Activated CD4-positive, alpha-beta memory T cell treated with anti-CD3 and anti-CD28 coated beads for 36 hours (primary cell): ENCODE results near the gene VASN. TPM values are rescaled to one million over a fixed set of nuclear protein-coding genes. Genes with fewer than 3 reads are reported as not detected.

Experiments used
- CTCF ChIA-PET: fragments of 350-600 bp; sonication (Branson Sonifier 250); formaldehyde crosslinking; loops from one replicate; lab custom pipeline; 2021; ENCODE audit warnings: antibody characterized with exemption, inconsistent platforms; lab: Charles Lee
- POLR2A ChIA-PET: fragments of 350-600 bp; sonication (Branson Sonifier 250); formaldehyde crosslinking; loops from one replicate; lab custom pipeline; 2021; ENCODE audit warnings: antibody characterized with exemption; lab: Charles Lee
- DNase-seq: peaks from one replicate; pipeline ENCODE4 v3.0.0-alpha.2; 2020
- H3K27ac Mint-ChIP-seq: one replicate; pipeline ENCODE4 v1.8.0; 2021; ENCODE audit warnings: mixed read lengths
- H3K27me3 Mint-ChIP-seq: one replicate; pipeline ENCODE4 v1.8.0; 2021; ENCODE audit warnings: mixed read lengths
- H3K36me3 Mint-ChIP-seq: one replicate; pipeline ENCODE4 v1.8.0; 2021; ENCODE audit warnings: mixed read lengths
- H3K4me1 Mint-ChIP-seq: one replicate; pipeline ENCODE4 v1.8.0; 2021; ENCODE audit warnings: low read depth, mixed read lengths
- H3K4me3 Mint-ChIP-seq: one replicate; pipeline ENCODE4 v1.8.0; 2021; ENCODE audit warnings: mild to moderate bottlenecking, mixed read lengths
- H3K9me3 Mint-ChIP-seq: one replicate; pipeline ENCODE4 v1.8.0; 2021; ENCODE audit warnings: mixed read lengths
- intact Hi-C: fragments of 100-400 bp; cut with micrococcal nuclease; formaldehyde crosslinking; loops from one replicate; pipeline ENCODE4 v1.15.1; 2023
- total RNA-seq, 2 experiments: library from RNA; stranded (reverse); gene quantifications; one replicate each; pipeline ENCODE4 v1.2.3, GENCODE V29; 2021

The VASN gene
- total RNA-seq, 2 experiments from 2014 or later: 0.07 TPM; not detected in 1

GRCh38 chr16:4404967-4405696 lies 33.5 kb downstream of the VASN start:
- Mint-ChIP-seq H3K27me3 (no peaks in the 10 kb centered on the region), H3K4me1 (no peaks in the 10 kb centered on the region), H3K27ac (no peak overlapping the region), H3K9me3 (no peaks in the 10 kb centered on the region), H3K4me3 (no peak overlapping the region), H3K36me3 (peaks cover 24% of the 10 kb centered on the region)
- ChIA-PET CTCF (interaction anchor here (0.6 to 7.7 kb wide), 5 partner anchors 9 to 152 kb away, joined by 3 to 67 read pairs (median 33); partner anchors contain the start of gene CORO7), POLR2A (interaction anchor here (1.2 kb wide), 1 partner anchor 9 kb away, joined by 3 read pairs; no protein-coding TSS in a partner anchor)
- DNase-seq: no peak
- intact Hi-C loops: no loop called here

- no peaks in the 10 kb centered on the region for H3K9me3 Mint-ChIP-seq
- POLR2A ChIA-PET: no interaction called here
- H3K4me3 Mint-ChIP-seq: no peak overlapping the region
- intact Hi-C loops: no loop called here
- H3K27ac Mint-ChIP-seq: no peak overlapping the region
- no peak for DNase-seq
- no peaks in the 10 kb centered on the region for H3K27me3 Mint-ChIP-seq
- peaks cover 15% of the 10 kb centered on the region for H3K4me1 Mint-ChIP-seq
- CTCF ChIA-PET: no interaction called here
- peaks cover 33% of the 10 kb centered on the region for H3K36me3 Mint-ChIP-seq
These were observed 36.1 kb downstream of the VASN start for GRCh38 chr16:4407543-4408322.

GRCh38 chr16:4408323-4408690 lies 36.7 kb downstream of the VASN start:
- no peaks in the 10 kb centered on the region for H3K9me3 Mint-ChIP-seq
- peaks cover 33% of the 10 kb centered on the region for H3K36me3 Mint-ChIP-seq
- DNase-seq: no peak
- no peak overlapping the region for H3K4me3 Mint-ChIP-seq
- intact Hi-C loops: no loop called here
- H3K4me1 Mint-ChIP-seq: peaks cover 21% of the 10 kb centered on the region
- H3K27me3 Mint-ChIP-seq: no peaks in the 10 kb centered on the region
- POLR2A ChIA-PET: no interaction called here
- H3K27ac Mint-ChIP-seq: no peak overlapping the region
- CTCF ChIA-PET: no interaction called here

GRCh38 chr16:4409081-4409932 lies 37.7 kb downstream of the VASN start:
- Mint-ChIP-seq H3K9me3 (no peaks in the 10 kb centered on the region), H3K36me3 (peaks cover 35% of the 10 kb centered on the region), H3K27me3 (no peaks in the 10 kb centered on the region), H3K4me3 (no peak overlapping the region), H3K4me1 (peaks cover 28% of the 10 kb centered on the region), H3K27ac (no peak overlapping the region)
- CTCF ChIA-PET: interaction anchor here (1.9 to 9.8 kb wide), 2 partner anchors 6 to 155 kb away, joined by 5 to 67 read pairs; no protein-coding TSS in a partner anchor
- peak; percentile 26 for DNase-seq
- POLR2A ChIA-PET: no interaction called here
- intact Hi-C loops: no loop called here

GRCh38 chr16:4410335-4411075 lies 38.9 kb downstream of the VASN start:
- ChIA-PET CTCF (interaction anchor here (1.0 to 9.8 kb wide), 4 partner anchors 7 to 156 kb away, joined by 3 to 67 read pairs (median 4); partner anchors contain the start of gene TFAP4), POLR2A (no interaction called here)
- H3K9me3 Mint-ChIP-seq: no peaks in the 10 kb centered on the region
- no peaks in the 10 kb centered on the region for H3K27me3 Mint-ChIP-seq
- no peak for DNase-seq
- intact Hi-C loops: loop anchor here (5.0 to 10.0 kb wide), 2 partner anchors 127 to 136 kb away; partner anchors contain the start of genes CDIP1 and TFAP4
- H3K4me3 Mint-ChIP-seq: no peak overlapping the region
- H3K36me3 Mint-ChIP-seq: peaks cover 35% of the 10 kb centered on the region
- H3K27ac Mint-ChIP-seq: no peak overlapping the region
- H3K4me1 Mint-ChIP-seq: peaks cover 40% of the 10 kb centered on the region

DNA sequence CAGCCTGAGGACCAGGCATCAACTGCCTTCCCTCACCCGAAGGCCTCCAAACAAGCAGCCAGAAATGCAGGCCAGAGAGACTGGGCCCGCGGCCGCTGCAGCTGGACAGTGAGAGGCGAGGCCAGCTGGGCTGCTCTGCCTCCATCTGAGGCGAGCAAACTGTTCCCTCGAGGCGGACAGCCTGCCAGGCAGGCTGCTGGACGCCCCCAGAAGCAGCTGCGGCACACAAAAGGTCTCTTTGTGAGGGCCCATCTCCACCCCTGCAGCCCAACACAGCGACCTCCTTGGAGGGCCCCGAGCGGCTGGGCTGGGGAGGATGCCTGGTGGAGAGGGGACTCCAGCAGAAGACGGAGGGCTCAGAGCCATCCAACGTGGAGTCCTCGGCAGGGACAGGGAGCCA lies 40.0 kb downstream of the VASN start:
- peaks cover 42% of the 10 kb centered on the region for H3K4me1 Mint-ChIP-seq
- intact Hi-C loops: loop anchor here (5.0 to 10.0 kb wide), 2 partner anchors 126 to 137 kb away; partner anchors contain the start of genes CDIP1 and TFAP4
- peaks cover 35% of the 10 kb centered on the region for H3K36me3 Mint-ChIP-seq

DNA sequence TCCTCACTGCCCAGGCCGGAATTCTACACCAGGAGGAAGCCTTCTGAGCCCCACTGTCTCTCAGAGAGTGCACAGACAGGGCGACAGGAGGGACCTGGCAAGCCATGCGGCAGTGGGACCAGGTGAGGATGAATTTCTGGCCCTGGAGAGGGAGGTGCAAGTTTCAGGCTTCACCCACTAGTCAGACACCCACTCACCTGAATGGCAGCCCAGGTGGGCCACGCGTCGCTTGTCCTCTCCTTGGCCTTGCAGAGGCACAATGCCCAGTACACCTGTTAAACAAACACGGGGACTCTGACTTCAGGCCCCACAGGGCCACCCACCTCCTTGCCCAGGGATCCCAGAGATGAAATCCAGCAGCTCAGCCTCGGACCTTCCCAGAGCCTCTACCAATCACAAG lies 40.5 kb downstream of the VASN start:
- Mint-ChIP-seq H3K36me3 (peaks cover 35% of the 10 kb centered on the region), H3K4me3 (no peak overlapping the region), H3K9me3 (no peaks in the 10 kb centered on the region), H3K4me1 (peaks cover 42% of the 10 kb centered on the region), H3K27ac (no peak overlapping the region), H3K27me3 (no peaks in the 10 kb centered on the region)
- intact Hi-C loops: loop anchor here (5.0 to 10.0 kb wide), 2 partner anchors 125 to 137 kb away; partner anchors contain the start of genes CDIP1 and TFAP4
- POLR2A ChIA-PET: no interaction called here
- CTCF ChIA-PET: interaction anchor here (1.0 to 9.8 kb wide), 2 partner anchors 9 to 53 kb away, joined by 3 to 67 read pairs; no protein-coding TSS in a partner anchor
- DNase-seq: no peak

More for the DNA sequence above, 40.0 kb downstream of the VASN start:
- Mint-ChIP-seq H3K9me3 (no peaks in the 10 kb centered on the region), H3K27ac (no peak overlapping the region), H3K4me3 (no peak overlapping the region), H3K27me3 (no peaks in the 10 kb centered on the region)
- POLR2A ChIA-PET: no interaction called here
- CTCF ChIA-PET: interaction anchor here (1.4 to 9.8 kb wide), 2 partner anchors 8 to 138 kb away, joined by 3 to 67 read pairs; partner anchors contain the start of gene TFAP4
- no peak for DNase-seq

DNA sequence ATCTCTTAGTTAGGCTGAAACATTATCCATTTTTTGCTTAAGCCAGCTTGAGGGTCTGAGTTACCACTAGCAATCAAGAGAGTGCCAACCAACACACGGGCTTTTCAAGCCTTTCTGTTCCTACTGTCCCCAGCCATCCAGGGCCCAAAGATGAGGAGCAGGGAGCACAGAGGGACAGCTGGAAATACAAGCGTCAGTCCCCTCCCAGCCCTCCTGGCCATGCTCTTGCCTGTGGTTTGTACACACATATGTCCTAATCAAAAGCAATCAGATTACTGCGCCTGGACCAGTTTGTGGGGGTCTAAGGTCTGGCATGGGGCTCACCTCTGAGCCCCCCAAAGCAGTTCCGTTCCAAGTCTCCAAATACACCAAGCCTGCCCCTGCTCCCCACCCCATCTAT lies 41.2 kb downstream of the VASN start:
- Mint-ChIP-seq H3K4me3 (no peak overlapping the region), H3K27ac (peak overlapping the region; percentile 38), H3K36me3 (peaks cover 35% of the 10 kb centered on the region), H3K9me3 (no peaks in the 10 kb centered on the region), H3K4me1 (peaks cover 42% of the 10 kb centered on the region), H3K27me3 (no peaks in the 10 kb centered on the region)
- intact Hi-C loops: loop anchor here (5.0 to 10.0 kb wide), 2 partner anchors 124 to 138 kb away; partner anchors contain the start of genes CDIP1 and TFAP4
- POLR2A ChIA-PET: interaction anchor here (0.6 kb wide), 1 partner anchor 521 kb away, joined by 3 read pairs; no protein-coding TSS in a partner anchor
- DNase-seq: no peak
- CTCF ChIA-PET: interaction anchor here (1.0 to 9.8 kb wide), 3 partner anchors 10 to 159 kb away, joined by 3 to 67 read pairs (median 8); no protein-coding TSS in a partner anchor

DNA sequence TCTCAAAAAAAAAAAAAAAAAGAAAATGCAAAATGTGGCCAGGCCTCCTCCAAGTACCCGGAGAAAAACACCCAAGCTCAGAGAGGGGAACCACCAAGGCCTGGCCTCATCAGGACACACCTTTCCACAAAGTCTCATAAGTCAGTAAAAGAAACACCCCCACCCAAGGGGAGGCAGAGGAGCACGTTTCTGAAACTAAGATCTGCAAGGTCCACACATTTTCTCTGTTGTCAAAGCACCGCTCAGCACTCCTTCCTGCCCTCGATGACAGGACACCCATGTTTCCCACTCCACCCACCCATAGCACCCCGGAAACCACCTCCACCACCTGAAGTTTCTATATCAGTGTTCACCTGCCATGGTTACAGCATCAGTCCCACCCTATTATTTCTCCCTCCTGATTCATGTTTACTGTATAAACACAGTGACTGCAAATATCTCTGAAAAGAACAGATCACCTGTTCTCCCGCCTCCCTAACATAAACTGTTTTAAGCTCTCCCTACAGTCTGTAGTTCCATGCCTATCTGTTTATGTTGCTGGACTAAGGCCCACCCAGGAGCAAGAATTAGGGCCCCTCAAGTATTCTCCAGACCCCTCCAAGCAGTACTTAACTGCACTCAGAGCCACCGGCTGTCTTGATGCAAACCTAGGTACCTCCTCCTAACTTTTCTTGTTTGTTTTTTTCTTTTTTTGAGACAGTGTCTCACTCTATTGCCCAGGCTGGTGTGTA lies 42.7 kb downstream of the VASN start:
- POLR2A ChIA-PET: interaction anchor here (0.7 to 3.4 kb wide), 9 partner anchors 9 to 141 kb away, joined by 3 to 18 read pairs (median 3); partner anchors contain the start of genes CDIP1, DNAJA3, HMOX2 and TFAP4

More for the DNA sequence above, 42.7 kb downstream of the VASN start:
- Mint-ChIP-seq H3K36me3 (peaks cover 33% of the 10 kb centered on the region), H3K4me3 (peak overlapping the region; percentile 88), H3K27ac (peak overlapping the region; percentile 88), H3K4me1 (peaks cover 42% of the 10 kb centered on the region), H3K9me3 (no peaks in the 10 kb centered on the region), H3K27me3 (no peaks in the 10 kb centered on the region)
- peak; percentile 95 for DNase-seq
- CTCF ChIA-PET: interaction anchor here (0.6 to 9.8 kb wide), 5 partner anchors 11 to 320 kb away, joined by 3 to 67 read pairs (median 4); partner anchors contain the start of genes ANKS3 and DNAAF8
- intact Hi-C loops: loop anchor here (1.0 to 10.0 kb wide), 5 partner anchors 11 to 210 kb away; partner anchors contain the start of genes CDIP1, DNAJA3, HMOX2 and MGRN1
